Prostate gland (tissue), 2 donors: Measurements from ENCODE around the gene SCNN1G.

Experiments
- POLR2A ChIP-seq: fragments of 450-650 bp; IDR thresholded peaks from one replicate; pipeline ENCODE4 v1.6.1; 2016; ENCODE audit warnings: antibody characterized with exemption, mild to moderate bottlenecking
- POLR2AphosphoS5 ChIP-seq: sonication (generic); formaldehyde crosslinking; IDR thresholded peaks from one replicate; pipeline ENCODE4 v1.6.1; 2017; ENCODE audit warnings: antibody characterized with exemption
- TF ChIP-seq, protein P1 (sequence below), 4 experiments: fragments of 200-600 bp in 2 of 4; fragments of 450-650 bp in 2 of 4; sonication (generic) in 2 of 4; IDR thresholded peaks; 1 replicate in 3 of 4; 2 replicates in 1 of 4; pipeline ENCODE4 v1.5.1; 2016 to 2019; ENCODE audit warnings: antibody characterized with exemption in 4 of 4, mild to moderate bottlenecking in 2 of 4, moderate library complexity in 2 of 4

DNA sequence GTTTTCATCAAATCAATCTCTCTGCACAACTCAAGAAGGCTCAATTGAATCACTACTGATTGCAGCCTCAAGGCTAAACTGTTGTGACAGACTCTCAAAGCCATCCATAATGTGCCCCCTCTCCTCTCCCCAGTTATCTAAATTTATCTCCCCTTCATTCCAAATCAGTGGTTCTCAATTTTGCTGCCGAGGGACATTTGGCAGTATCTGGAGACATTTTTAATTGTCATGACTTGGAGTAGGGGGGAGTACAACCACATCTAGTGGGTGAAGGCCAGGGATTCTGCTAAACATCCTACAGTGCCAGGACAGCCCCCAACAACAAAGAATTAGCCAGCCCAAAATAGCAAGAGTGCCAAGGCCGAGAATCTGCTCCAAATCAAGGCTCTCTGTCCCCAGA lies 42.4 kb upstream of the SCNN1G start:
- TF ChIP-seq POLR2AphosphoS5 = no peak
- TF ChIP-seq, protein P1, sequence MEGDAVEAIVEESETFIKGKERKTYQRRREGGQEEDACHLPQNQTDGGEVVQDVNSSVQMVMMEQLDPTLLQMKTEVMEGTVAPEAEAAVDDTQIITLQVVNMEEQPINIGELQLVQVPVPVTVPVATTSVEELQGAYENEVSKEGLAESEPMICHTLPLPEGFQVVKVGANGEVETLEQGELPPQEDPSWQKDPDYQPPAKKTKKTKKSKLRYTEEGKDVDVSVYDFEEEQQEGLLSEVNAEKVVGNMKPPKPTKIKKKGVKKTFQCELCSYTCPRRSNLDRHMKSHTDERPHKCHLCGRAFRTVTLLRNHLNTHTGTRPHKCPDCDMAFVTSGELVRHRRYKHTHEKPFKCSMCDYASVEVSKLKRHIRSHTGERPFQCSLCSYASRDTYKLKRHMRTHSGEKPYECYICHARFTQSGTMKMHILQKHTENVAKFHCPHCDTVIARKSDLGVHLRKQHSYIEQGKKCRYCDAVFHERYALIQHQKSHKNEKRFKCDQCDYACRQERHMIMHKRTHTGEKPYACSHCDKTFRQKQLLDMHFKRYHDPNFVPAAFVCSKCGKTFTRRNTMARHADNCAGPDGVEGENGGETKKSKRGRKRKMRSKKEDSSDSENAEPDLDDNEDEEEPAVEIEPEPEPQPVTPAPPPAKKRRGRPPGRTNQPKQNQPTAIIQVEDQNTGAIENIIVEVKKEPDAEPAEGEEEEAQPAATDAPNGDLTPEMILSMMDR (IDR thresholded peaks at IDR 0.05) = no peak
- TF ChIP-seq POLR2A = no peak
